Measurements from ENCODE around the gene MRAP2. TPM values are rescaled to one million over a fixed set of nuclear protein-coding genes. Genes with fewer than 3 reads are reported as not detected.

The MRAP2 gene
- total RNA-seq, 1 donor from 2014 or later: not detected

DNA sequence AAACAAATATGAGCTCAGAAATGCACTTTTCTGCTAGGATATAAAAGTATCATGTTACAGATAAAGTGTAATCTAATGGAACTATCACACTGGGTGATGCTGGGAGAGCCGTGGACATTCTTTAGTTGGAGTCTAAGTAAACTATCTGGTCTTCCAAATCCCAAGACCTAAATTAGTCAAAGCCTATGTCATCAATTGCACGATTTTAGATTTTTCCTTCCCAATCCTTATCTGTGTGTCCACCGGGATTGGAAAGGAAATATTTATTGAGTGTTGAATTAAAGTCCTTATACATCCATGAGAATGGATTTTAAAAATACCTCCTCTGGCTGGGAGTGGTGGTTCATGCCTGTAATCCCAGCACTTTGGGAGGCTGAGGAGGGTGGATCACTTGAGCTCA, 19.6 kb upstream of the MRAP2 start:
- no peak for DNase-seq (ENCODE audit: low read depth)
- no peak for TF ChIP-seq CTCF (IDR thresholded peaks at IDR 0.05; ENCODE audit: insufficient read depth, low read length, poor library complexity, severe bottlenecking)
- Histone ChIP-seq H3K36me3 (ENCODE audit: control insufficient read depth, insufficient read depth, low read length) (no peaks in the 10 kb centered on the region), H3K27me3 (ENCODE audit: control insufficient read depth, insufficient read depth, low read length) (no peaks in the 10 kb centered on the region), H3K4me3 (ENCODE audit: low read depth, low read length) (no peak overlapping the region)

DNA sequence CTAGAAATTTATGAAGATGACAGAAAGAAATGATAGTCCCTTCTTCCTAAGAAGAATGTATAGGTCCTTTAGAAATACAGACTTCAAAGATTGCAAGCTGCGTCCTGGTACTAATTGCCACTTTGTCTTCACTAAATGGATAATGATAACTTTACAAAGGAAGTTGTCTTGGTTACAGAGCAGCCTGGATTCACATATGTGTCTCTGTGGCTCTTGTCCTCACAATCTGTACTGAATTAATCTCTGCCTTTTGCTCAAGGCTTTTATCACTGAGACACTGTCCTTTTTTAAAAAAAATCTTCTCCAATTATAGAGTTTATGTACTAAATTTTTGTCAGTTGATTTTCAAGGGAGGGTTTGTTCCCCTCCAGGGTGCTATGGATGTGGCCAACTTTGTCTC, 17.5 kb upstream of the MRAP2 start:
- no peaks in the 10 kb centered on the region for H3K27me3 ChIP-seq (ENCODE audit: control insufficient read depth, insufficient read depth, low read length)
- no peak for TF ChIP-seq CTCF (IDR thresholded peaks at IDR 0.05; ENCODE audit: insufficient read depth, low read length, poor library complexity, severe bottlenecking)
- DNase-seq (ENCODE audit: low read depth): no peak
- no peaks in the 10 kb centered on the region for H3K36me3 ChIP-seq (ENCODE audit: control insufficient read depth, insufficient read depth, low read length)
- no peak overlapping the region for H3K4me3 ChIP-seq (ENCODE audit: low read depth, low read length)

DNA sequence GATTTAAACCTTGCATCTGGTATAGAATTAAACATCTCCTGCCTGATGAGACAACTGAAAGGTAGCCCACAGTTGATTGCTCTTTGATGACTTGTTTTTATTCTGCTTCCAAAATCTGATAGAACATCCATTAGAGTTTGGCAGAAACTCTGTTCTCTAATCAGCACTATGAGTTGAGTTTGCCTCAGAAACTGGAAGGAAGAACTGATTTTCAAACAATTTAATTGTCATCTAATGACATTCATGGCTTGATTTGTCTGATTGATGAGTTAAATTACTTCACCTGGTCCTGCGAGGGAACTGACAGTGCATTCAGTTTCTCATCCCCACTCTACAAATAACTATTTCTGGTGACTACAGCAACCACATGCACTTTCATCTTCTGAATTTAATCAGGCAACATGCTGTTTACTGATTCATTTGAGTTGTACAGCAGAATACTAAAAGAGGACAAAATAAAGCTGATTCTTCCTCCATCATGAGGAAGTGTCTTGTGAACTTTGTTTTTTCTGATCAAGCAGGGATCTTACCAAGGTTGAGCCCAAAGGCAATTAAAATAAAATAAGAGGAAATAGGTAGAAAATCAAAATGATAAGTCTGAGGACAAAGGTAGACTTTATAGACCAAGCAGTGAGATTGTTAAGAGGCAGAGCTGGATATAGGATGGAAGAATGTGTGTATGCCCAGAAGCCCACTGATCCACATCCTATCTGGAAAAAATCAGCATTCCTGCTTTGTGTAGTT, 15.7 kb upstream of the MRAP2 start:
- H3K36me3 ChIP-seq (ENCODE audit: control insufficient read depth, insufficient read depth, low read length): no peaks in the 10 kb centered on the region
- no peaks in the 10 kb centered on the region for H3K27me3 ChIP-seq (ENCODE audit: control insufficient read depth, insufficient read depth, low read length)
- no peak for TF ChIP-seq CTCF (IDR thresholded peaks at IDR 0.05; ENCODE audit: insufficient read depth, low read length, poor library complexity, severe bottlenecking)
- no peak for DNase-seq (ENCODE audit: low read depth)
- no peak overlapping the region for H3K4me3 ChIP-seq (ENCODE audit: low read depth, low read length)

DNA sequence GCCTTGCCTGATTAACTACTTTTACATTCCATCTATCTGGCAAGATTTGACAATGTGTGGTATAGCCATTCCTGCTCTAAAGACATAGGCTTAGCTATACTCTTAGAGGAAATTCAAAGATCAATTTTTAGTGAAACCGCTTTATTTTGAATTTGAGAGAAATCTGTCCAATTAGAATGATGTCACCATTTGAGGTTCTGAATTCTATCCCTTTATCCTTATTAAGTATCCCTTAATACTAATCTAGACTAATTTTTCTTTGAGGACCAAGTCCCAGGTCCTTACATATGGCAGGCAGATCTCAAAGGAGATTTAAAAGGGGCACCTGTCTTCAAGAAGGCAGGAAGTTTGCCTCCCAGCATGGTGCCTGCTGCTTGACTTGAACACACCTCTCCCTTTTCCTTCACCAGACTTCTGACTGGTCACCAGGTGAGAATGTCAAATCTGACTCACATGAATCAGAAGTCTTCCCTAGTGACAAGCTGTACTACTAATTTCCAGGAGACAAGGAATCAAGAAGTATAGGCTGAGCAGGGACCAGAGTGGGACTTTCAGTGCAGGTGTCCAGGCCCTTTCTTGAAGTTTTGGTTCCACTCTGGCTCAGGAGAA, 15.0 kb upstream of the MRAP2 start:
- no peak for TF ChIP-seq CTCF (IDR thresholded peaks at IDR 0.05; ENCODE audit: insufficient read depth, low read length, poor library complexity, severe bottlenecking)
- Histone ChIP-seq H3K36me3 (ENCODE audit: control insufficient read depth, insufficient read depth, low read length) (no peaks in the 10 kb centered on the region), H3K4me3 (ENCODE audit: low read depth, low read length) (no peak overlapping the region), H3K27me3 (ENCODE audit: control insufficient read depth, insufficient read depth, low read length) (no peaks in the 10 kb centered on the region)
- no peak for DNase-seq (ENCODE audit: low read depth)

GRCh38 chr6:84019141-84019841, 14.3 kb upstream of the MRAP2 start:
- no peak for DNase-seq (ENCODE audit: low read depth)
- no peaks in the 10 kb centered on the region for H3K36me3 ChIP-seq (ENCODE audit: control insufficient read depth, insufficient read depth, low read length)
- H3K4me3 ChIP-seq (ENCODE audit: low read depth, low read length): no peak overlapping the region
- no peaks in the 10 kb centered on the region for H3K27me3 ChIP-seq (ENCODE audit: control insufficient read depth, insufficient read depth, low read length)
- TF ChIP-seq CTCF (IDR thresholded peaks at IDR 0.05; ENCODE audit: insufficient read depth, low read length, poor library complexity, severe bottlenecking): no peak
